OCI-LY7 (cell line): Measurements from ENCODE around the gene EPB42. TPM values are rescaled to one million over a fixed set of nuclear protein-coding genes. Genes with fewer than 3 reads are reported as not detected.

Experiments
- BruUV-seq: library from RNA; stranded (reverse); fragments of 400-500 nt; replicated peaks from 2 replicates; lab custom pipeline; 2021; lab: Mats Ljungman, UMichigan
- CTCF ChIA-PET: fragments of 300-600 bp; sonication (Branson Sonifier 250); formaldehyde crosslinking; loops from one replicate; lab custom pipeline; 2022; ENCODE audit warnings: antibody characterized with exemption; ENCODE audit not compliant: unreplicated experiment; lab: Charles Lee
- POLR2A ChIA-PET: fragments of 300-600 bp; sonication (Branson Sonifier 250); formaldehyde crosslinking; loops from one replicate; lab custom pipeline; 2022; ENCODE audit warnings: antibody characterized with exemption; lab: Charles Lee
- DNase-seq: peaks from one replicate; pipeline ENCODE4 v3.0.0-alpha.2; 2015; ENCODE audit warnings: low spot score
- H2AFZ ChIP-seq: fragments of 200-600 bp; sonication (generic), shearing (Covaris generic); 2 replicates; pipeline ENCODE4 v1.6.1; 2014; ENCODE audit warnings: mild to moderate bottlenecking, antibody characterized with exemption, low read length, moderate library complexity
- H3K27ac ChIP-seq: fragments of 200-600 bp; sonication (generic); 2 replicates; pipeline ENCODE4 v1.5.1; 2014; ENCODE audit warnings: mixed run types, low read depth, mild to moderate bottlenecking, moderate library complexity, low read length, inconsistent platforms; ENCODE audit not compliant: poor library complexity, severe bottlenecking
- H3K36me3 ChIP-seq: fragments of 200-600 bp; sonication (generic); 2 replicates; pipeline ENCODE4 v1.6.1; 2014; ENCODE audit warnings: mild to moderate bottlenecking, antibody characterized with exemption, low read length, moderate library complexity, mixed read lengths; ENCODE audit not compliant: insufficient read depth
- H3K4me1 ChIP-seq: fragments of 200-600 bp; sonication (generic); 2 replicates; pipeline ENCODE4 v1.5.1; 2014; ENCODE audit warnings: mild to moderate bottlenecking, low read length; ENCODE audit not compliant: insufficient read depth, poor library complexity, severe bottlenecking
- H3K4me2 ChIP-seq: fragments of 200-600 bp; sonication (generic); 2 replicates; pipeline ENCODE4 v1.6.1; 2014; ENCODE audit warnings: mild to moderate bottlenecking, low read length
- H3K4me3 ChIP-seq: fragments of 200-600 bp; sonication (generic); 2 replicates; pipeline ENCODE4 v1.5.1; 2014; ENCODE audit warnings: mild to moderate bottlenecking, low read depth, low read length; ENCODE audit not compliant: poor library complexity, severe bottlenecking
- H3K79me2 ChIP-seq: fragments of 200-600 bp; sonication (generic); 2 replicates; pipeline ENCODE4 v1.6.1; 2016; ENCODE audit warnings: low read depth, mild to moderate bottlenecking, low read length, moderate library complexity, mixed read lengths; ENCODE audit not compliant: insufficient read depth
- H3K9me2 ChIP-seq: fragments of 200-600 bp; sonication (generic); 2 replicates; pipeline ENCODE4 v1.6.1; 2016; ENCODE audit warnings: mild to moderate bottlenecking, low read length, mixed read lengths; ENCODE audit not compliant: insufficient read depth
- H3K9me3 ChIP-seq: fragments of 200-600 bp; sonication (generic); 2 replicates; pipeline ENCODE4 v1.6.1; 2014; ENCODE audit warnings: mild to moderate bottlenecking, mixed run types, low read length, mixed read lengths
- H4K20me1 ChIP-seq: fragments of 200-600 bp; sonication (generic); 2 replicates; pipeline ENCODE4 v1.6.1; 2014; ENCODE audit warnings: mild to moderate bottlenecking, antibody characterized with exemption, low read length, moderate library complexity, mixed read lengths; ENCODE audit not compliant: insufficient read depth
- EZH2phosphoT487 ChIP-seq: fragments of 200-600 bp; sonication (generic); IDR thresholded peaks from 2 replicates; pipeline ENCODE4 v1.6.1; 2018; ENCODE audit warnings: low read depth, borderline replicate concordance, mild to moderate bottlenecking, mixed run types, antibody characterized with exemption, low read length, moderate library complexity, mixed read lengths
- intact Hi-C: fragments of 100-400 bp; cut with micrococcal nuclease; formaldehyde crosslinking; loops from one replicate; pipeline ENCODE4 v1.10.0; 2022; ENCODE audit not compliant: unreplicated experiment
- total RNA-seq, 2 experiments: library from RNA; depleted of rRNA in 1 of 2; stranded (reverse); fragments of >200 nt in 1 of 2; shearing (Covaris generic) in 1 of 2; gene quantifications; 2 replicates each; pipeline ENCODE4 v1.2.3, GENCODE V29; 2014 to 2022
- TF ChIP-seq, protein P1 (sequence below): fragments of 200-600 bp; sonication (generic); conservative IDR thresholded peaks from 2 replicates; pipeline ENCODE4 v1.5.1; 2014; ENCODE audit warnings: mild to moderate bottlenecking, antibody characterized with exemption, low read length, moderate library complexity, mixed read lengths

The EPB42 gene
- total RNA-seq, 2 experiments from 2014 or later = not detected

DNA sequence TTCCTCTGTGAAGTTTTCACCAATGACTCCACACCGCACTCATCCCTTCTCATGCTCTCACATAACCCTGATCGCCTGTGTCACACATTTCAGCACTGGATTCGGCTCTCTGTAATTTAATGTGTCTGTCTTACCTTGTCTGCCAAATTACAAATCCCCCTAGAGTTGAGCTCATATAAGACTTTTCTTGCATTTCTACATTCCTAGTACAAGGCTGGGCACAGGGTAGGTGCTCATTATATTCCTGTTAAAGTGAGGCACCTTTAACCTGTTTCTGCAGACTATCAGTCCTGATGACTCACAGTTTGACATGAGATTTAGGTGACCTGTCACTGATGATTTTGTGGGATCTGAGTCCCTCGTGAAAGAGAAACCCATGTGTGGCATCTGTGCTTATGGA is 23.3 kb upstream of the EPB42 start:
- intact Hi-C loops = no loop called here
- no peaks in the 10 kb centered on the region for H3K4me1 ChIP-seq
- no peaks in the 10 kb centered on the region for H3K9me3 ChIP-seq
- H3K36me3 ChIP-seq = no peaks in the 10 kb centered on the region
- CTCF ChIA-PET = no interaction called here
- no peaks in the 10 kb centered on the region for H3K9me2 ChIP-seq
- H2AFZ ChIP-seq = no peak overlapping the region
- no peak for DNase-seq
- H3K27ac ChIP-seq = no peak overlapping the region
- POLR2A ChIA-PET = no interaction called here
- no peaks in the 10 kb centered on the region for H4K20me1 ChIP-seq
- H3K79me2 ChIP-seq = no peaks in the 10 kb centered on the region
- H3K4me2 ChIP-seq = no peak overlapping the region
- no TSS peak for BruUV-seq
- TF ChIP-seq, protein P1, sequence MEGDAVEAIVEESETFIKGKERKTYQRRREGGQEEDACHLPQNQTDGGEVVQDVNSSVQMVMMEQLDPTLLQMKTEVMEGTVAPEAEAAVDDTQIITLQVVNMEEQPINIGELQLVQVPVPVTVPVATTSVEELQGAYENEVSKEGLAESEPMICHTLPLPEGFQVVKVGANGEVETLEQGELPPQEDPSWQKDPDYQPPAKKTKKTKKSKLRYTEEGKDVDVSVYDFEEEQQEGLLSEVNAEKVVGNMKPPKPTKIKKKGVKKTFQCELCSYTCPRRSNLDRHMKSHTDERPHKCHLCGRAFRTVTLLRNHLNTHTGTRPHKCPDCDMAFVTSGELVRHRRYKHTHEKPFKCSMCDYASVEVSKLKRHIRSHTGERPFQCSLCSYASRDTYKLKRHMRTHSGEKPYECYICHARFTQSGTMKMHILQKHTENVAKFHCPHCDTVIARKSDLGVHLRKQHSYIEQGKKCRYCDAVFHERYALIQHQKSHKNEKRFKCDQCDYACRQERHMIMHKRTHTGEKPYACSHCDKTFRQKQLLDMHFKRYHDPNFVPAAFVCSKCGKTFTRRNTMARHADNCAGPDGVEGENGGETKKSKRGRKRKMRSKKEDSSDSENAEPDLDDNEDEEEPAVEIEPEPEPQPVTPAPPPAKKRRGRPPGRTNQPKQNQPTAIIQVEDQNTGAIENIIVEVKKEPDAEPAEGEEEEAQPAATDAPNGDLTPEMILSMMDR = no peak
- TF ChIP-seq EZH2phosphoT487 = no peak
- no peak overlapping the region for H3K4me3 ChIP-seq

DNA sequence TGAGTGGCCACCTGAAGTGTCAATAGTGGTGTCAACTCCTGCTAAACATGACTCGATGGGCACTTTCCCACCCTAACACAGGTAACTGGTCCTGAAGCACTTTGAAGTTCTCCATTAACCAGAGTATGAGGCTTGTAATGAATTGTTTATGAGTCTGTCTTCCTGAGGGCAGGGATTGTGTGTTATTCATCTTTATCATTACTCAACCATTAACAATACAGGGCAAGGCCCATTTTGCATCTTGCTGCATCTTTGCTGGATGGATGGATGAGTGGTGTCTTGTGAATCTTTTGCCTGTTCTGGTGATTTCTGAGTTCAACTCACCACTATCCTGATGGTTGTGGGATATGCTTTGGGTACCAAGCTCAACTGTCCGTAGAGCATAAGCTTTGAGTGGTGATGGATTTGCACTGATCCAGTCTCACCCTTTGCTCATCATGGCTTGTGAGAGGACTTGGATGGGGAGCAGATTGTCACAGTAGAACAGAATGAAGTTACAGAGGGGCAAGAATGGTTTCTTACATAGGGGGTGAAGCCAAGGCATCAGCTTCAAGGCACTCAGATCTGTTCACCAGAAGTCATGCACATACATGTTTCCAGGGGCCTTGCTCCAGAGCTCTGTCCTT is 22.3 kb upstream of the EPB42 start:
- no peak for TF ChIP-seq EZH2phosphoT487
- TF ChIP-seq, protein P1 = no peak
- Histone ChIP-seq H3K9me3 (no peaks in the 10 kb centered on the region), H3K36me3 (no peaks in the 10 kb centered on the region), H2AFZ (no peak overlapping the region), H3K4me3 (no peak overlapping the region), H3K4me1 (no peaks in the 10 kb centered on the region), H3K79me2 (no peaks in the 10 kb centered on the region), H3K9me2 (no peaks in the 10 kb centered on the region), H3K27ac (no peak overlapping the region), H3K4me2 (no peak overlapping the region), H4K20me1 (no peaks in the 10 kb centered on the region)
- no TSS peak for BruUV-seq
- ChIA-PET CTCF (no interaction called here), POLR2A (no interaction called here)
- intact Hi-C loops = no loop called here
- DNase-seq = no peak

DNA sequence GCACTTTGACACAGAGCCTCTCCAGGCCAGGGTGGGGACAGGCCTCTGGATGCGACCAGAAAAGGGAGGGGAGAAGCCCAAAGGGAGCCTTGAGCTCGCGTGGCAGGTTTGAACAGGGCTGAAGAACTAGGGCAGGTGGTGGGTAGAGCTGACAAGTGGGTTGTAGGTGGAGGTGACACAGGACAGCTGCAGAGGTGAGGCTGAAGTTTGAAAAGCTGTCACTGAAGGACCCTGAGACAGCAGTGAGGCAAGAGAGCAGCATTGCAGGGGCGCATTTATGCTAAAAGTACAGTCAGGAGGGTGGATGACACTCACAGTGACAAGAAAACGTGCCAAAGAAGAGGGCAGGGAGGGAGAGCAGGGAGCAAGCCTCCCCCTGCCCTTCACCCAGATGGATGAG is 21.8 kb upstream of the EPB42 start:
- no peak for DNase-seq
- ChIA-PET CTCF (interaction anchor here (0.9 kb wide), 1 partner anchor 12 kb away, joined by 3 read pairs; no protein-coding TSS in a partner anchor), POLR2A (no interaction called here)
- TF ChIP-seq EZH2phosphoT487 = no peak
- TF ChIP-seq, protein P1 = no peak
- no TSS peak for BruUV-seq
- Histone ChIP-seq H3K4me1 (no peaks in the 10 kb centered on the region), H3K9me3 (no peaks in the 10 kb centered on the region), H4K20me1 (no peaks in the 10 kb centered on the region), H3K36me3 (no peaks in the 10 kb centered on the region), H2AFZ (no peak overlapping the region), H3K79me2 (no peaks in the 10 kb centered on the region), H3K4me2 (no peak overlapping the region), H3K4me3 (no peak overlapping the region), H3K9me2 (no peaks in the 10 kb centered on the region), H3K27ac (no peak overlapping the region)
- intact Hi-C loops = no loop called here
